HCT116 (cell line): ENCODE results near the gene SLC25A43. TPM values are rescaled to one million over a fixed set of nuclear protein-coding genes. Genes with fewer than 3 reads are reported as not detected.

Source experiments
- ATAC-seq: fragments of 200-7000 bp; cut with Tn5 transposase; 2 replicates; pipeline ENCODE4 v1.9.1; 2020; ENCODE audit warnings: mild to moderate bottlenecking, moderate library complexity
- BruUV-seq: library from RNA; stranded (reverse); fragments of 400-500 nt; replicated peaks from 2 replicates; lab custom pipeline; 2021; lab: Mats Ljungman, UMichigan
- CTCF ChIA-PET: fragments of 300-600 bp; sonication (Branson Sonifier 250); formaldehyde crosslinking; loops from one replicate; lab custom pipeline; 2021; ENCODE audit warnings: antibody characterized with exemption; lab: Charles Lee
- POLR2A ChIA-PET: fragments of 300-600, 350-600 bp; sonication (Branson Sonifier 250); formaldehyde crosslinking; loops from one replicate; lab custom pipeline; 2021; ENCODE audit warnings: antibody characterized with exemption; lab: Charles Lee
- RAD21 ChIA-PET, 2 experiments: fragments of 300-600 bp; sonication (Branson Sonifier 250); formaldehyde crosslinking; loops; one replicate each; lab custom pipeline; 2023; ENCODE audit warnings: low total read pairs in 2 of 2; ENCODE audit not compliant: uncharacterized antibody in 2 of 2, unreplicated experiment in 2 of 2, low non-redundant PET in 1 of 2; lab: Charles Lee
- DNase-seq: peaks from one replicate; pipeline ENCODE4 v3.0.0-alpha.2; 2010; ENCODE audit warnings: low read depth, low spot score
- H2AFZ ChIP-seq: fragments of 200-600 bp; shearing (Covaris generic), sonication (generic); 2 replicates; pipeline ENCODE4 v1.6.1; 2017; ENCODE audit warnings: low read depth, mixed run types, mixed read lengths, antibody characterized with exemption, low read length; ENCODE audit not compliant: poor library complexity, severe bottlenecking
- H3K27ac ChIP-seq: 2 replicates; pipeline ENCODE4 v1.5.1; 2012; ENCODE audit warnings: low read depth, low read length
- H3K27me3 ChIP-seq: fragments of 200-600 bp; sonication (generic); 2 replicates; pipeline ENCODE4 v1.6.1; 2016; ENCODE audit warnings: mixed run types, low read length, mixed read lengths; ENCODE audit not compliant: insufficient read depth
- H3K36me3 ChIP-seq, 2 experiments: fragments of 200-500 bp in 1 of 2; fragments of 200-600 bp in 1 of 2; sonication (Bioruptor generic) in 1 of 2; sonication (generic) in 1 of 2; 2 replicates each; pipeline versions ENCODE4 v1.5.1 to v1.6.1; 2014 to 2016; ENCODE audit warnings: low read length in 2 of 2, inconsistent platforms in 1 of 2, mixed read lengths in 1 of 2, mixed run types in 1 of 2; ENCODE audit not compliant: insufficient read depth in 2 of 2, control insufficient read depth in 1 of 2
- H3K4me1 ChIP-seq, 2 experiments: fragments of 200-600 bp in 1 of 2; sonication (generic) in 1 of 2; 2 replicates each; pipeline versions ENCODE4 v1.5.1 to v1.6.1; 2012 to 2017; ENCODE audit warnings: low read length in 2 of 2, inconsistent platforms in 1 of 2, mild to moderate bottlenecking in 1 of 2, mixed read lengths in 1 of 2, mixed run types in 1 of 2, moderate library complexity in 1 of 2; ENCODE audit not compliant: insufficient read depth in 2 of 2, control insufficient read depth in 1 of 2
- H3K4me2 ChIP-seq: fragments of 200-600 bp; sonication (generic); 2 replicates; pipeline ENCODE4 v1.6.1; 2017; ENCODE audit warnings: mixed run types, low read length, mixed read lengths
- H3K4me3 ChIP-seq, 2 experiments: fragments of 200-600 bp in 1 of 2; sonication (generic) in 1 of 2; replicated peaks in 1 of 2; 2 replicates each; pipeline ENCODE4 v1.5.1; 2011 to 2016; ENCODE audit warnings: low read length in 2 of 2, control low read depth in 1 of 2, low read depth in 1 of 2, mild to moderate bottlenecking in 1 of 2, mixed read lengths in 1 of 2, mixed run types in 1 of 2
- H3K79me2 ChIP-seq: fragments of 200-600 bp; sonication (generic); 2 replicates; pipeline ENCODE4 v1.6.1; 2017; ENCODE audit warnings: mild to moderate bottlenecking, mixed run types, low read length, moderate library complexity, mixed read lengths; ENCODE audit not compliant: insufficient read depth
- H3K9ac ChIP-seq: fragments of 200-600 bp; sonication (generic); 2 replicates; pipeline ENCODE4 v1.6.1; 2016; ENCODE audit warnings: low read length, mixed read lengths
- H3K9me2 ChIP-seq: fragments of 200-600 bp; sonication (generic), shearing (Covaris generic); 2 replicates; pipeline ENCODE4 v1.6.1; 2017; ENCODE audit warnings: mixed run types, mild to moderate bottlenecking, moderate library complexity; ENCODE audit not compliant: insufficient read depth
- H3K9me3 ChIP-seq, 2 experiments: fragments of 200-500 bp in 1 of 2; fragments of 200-600 bp in 1 of 2; sonication (Bioruptor generic) in 1 of 2; sonication (generic) in 1 of 2; 2 replicates each; pipeline ENCODE4 v1.6.1; 2014 to 2017; ENCODE audit warnings: low read length in 2 of 2, mixed read lengths in 2 of 2, inconsistent platforms in 1 of 2, low read depth in 1 of 2, mild to moderate bottlenecking in 1 of 2, mixed run types in 1 of 2, moderate library complexity in 1 of 2; ENCODE audit not compliant: control insufficient read depth in 1 of 2, insufficient read depth in 1 of 2
- H4K20me1 ChIP-seq: fragments of 200-600 bp; sonication (generic), shearing (Covaris generic); 2 replicates; pipeline ENCODE4 v1.6.1; 2017; ENCODE audit warnings: mixed run types, mild to moderate bottlenecking, moderate library complexity; ENCODE audit not compliant: insufficient read depth
- CEBPB ChIP-seq: IDR thresholded peaks from 2 replicates; pipeline ENCODE4 v1.6.1; 2012; ENCODE audit warnings: low read depth
- ELF1 ChIP-seq: IDR thresholded peaks from 2 replicates; pipeline ENCODE4 v1.6.1; 2012; ENCODE audit warnings: low read depth, borderline replicate concordance
- POLR2AphosphoS5 ChIP-seq: IDR thresholded peaks from 2 replicates; pipeline ENCODE4 v1.6.1; 2011; ENCODE audit warnings: mild to moderate bottlenecking, low read depth, low read length, moderate library complexity
- RAD21 ChIP-seq: IDR thresholded peaks from 2 replicates; pipeline ENCODE4 v1.6.1; 2012; ENCODE audit warnings: low read depth, mild to moderate bottlenecking
- SIN3A ChIP-seq: IDR thresholded peaks from 2 replicates; pipeline ENCODE4 v1.6.1; 2012; ENCODE audit warnings: low read depth
- SP1 ChIP-seq: IDR thresholded peaks from 2 replicates; pipeline ENCODE4 v1.6.1; 2012; ENCODE audit warnings: low read depth
- SRF ChIP-seq: IDR thresholded peaks from 2 replicates; pipeline ENCODE4 v1.6.1; 2012; ENCODE audit warnings: low read depth
- YY1 ChIP-seq: IDR thresholded peaks from 2 replicates; pipeline ENCODE4 v1.6.1; 2011; ENCODE audit warnings: low read length, low read depth, moderate library complexity, mild to moderate bottlenecking; ENCODE audit not compliant: insufficient replicate concordance; ENCODE audit errors: extremely low read depth
- ZBTB33 ChIP-seq: IDR thresholded peaks from 2 replicates; pipeline ENCODE4 v1.6.1; 2011; ENCODE audit warnings: mild to moderate bottlenecking, low read length, moderate library complexity; ENCODE audit not compliant: insufficient replicate concordance; ENCODE audit errors: extremely low read depth
- ZFX ChIP-seq: fragments of 450-650 bp; IDR thresholded peaks from 2 replicates; pipeline ENCODE4 v1.6.1; 2017
- intact Hi-C: fragments of 100-400 bp; cut with micrococcal nuclease; formaldehyde crosslinking; loops from 2 replicates; pipeline ENCODE4 v1.10.0; 2022
- total RNA-seq: library from RNA; stranded (reverse); gene quantifications from one replicate; pipeline ENCODE4 v1.2.1, GENCODE V29; 2021; ENCODE audit not compliant: unreplicated experiment
- TF ChIP-seq, protein P1 (sequence below): IDR thresholded peaks from 2 replicates; pipeline ENCODE4 v1.6.1; 2012

Gene SLC25A43
- total RNA-seq, 1 experiment from 2014 or later: 14.1 TPM

DNA sequence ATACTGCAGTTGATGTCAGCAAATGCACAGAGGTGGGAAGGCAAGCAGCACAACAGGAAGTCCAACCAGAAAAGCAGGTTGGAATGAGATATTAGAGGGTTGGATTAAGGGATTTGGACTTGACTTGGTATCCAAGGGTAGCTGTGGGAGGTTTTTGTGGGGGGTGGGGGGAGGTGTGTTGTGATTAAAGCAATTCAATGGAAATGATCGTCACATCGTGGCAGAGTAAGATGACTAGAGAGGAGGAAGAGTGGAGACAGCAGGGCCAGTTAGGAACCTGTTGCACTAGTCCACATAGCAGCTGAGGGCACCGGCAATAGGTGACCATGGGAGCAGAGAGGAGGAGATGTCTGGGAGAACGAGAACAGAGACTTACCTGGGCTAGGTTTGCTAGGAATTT lies 2.4 kb downstream of the SLC25A43 start:
- RAD21 ChIA-PET: no interaction called here
- H3K36me3 ChIP-seq: no peaks in the 10 kb centered on the region
- peaks cover 5 to 23% of the 10 kb centered on the region in 2 experiments; a peak in 3 of 4 replicates for H3K4me1 ChIP-seq
- H2AFZ ChIP-seq: no peak overlapping the region
- no peaks in the 10 kb centered on the region for H3K9me3 ChIP-seq
- no peak for ATAC-seq
- H3K27ac ChIP-seq: no peak overlapping the region
- CTCF ChIA-PET: no interaction called here
- no peak overlapping the region for H3K4me3 ChIP-seq
- POLR2A ChIA-PET: no interaction called here
- DNase-seq: no peak
- H3K4me2 ChIP-seq: no peak overlapping the region
- H4K20me1 ChIP-seq: no peaks in the 10 kb centered on the region
- TF ChIP-seq, protein P1, sequence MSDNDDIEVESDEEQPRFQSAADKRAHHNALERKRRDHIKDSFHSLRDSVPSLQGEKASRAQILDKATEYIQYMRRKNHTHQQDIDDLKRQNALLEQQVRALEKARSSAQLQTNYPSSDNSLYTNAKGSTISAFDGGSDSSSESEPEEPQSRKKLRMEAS: no peak
- no peak for TF ChIP-seq ZFX
- TF ChIP-seq RAD21: no peak
- no peak for TF ChIP-seq SRF
- no peak for TF ChIP-seq SP1
- no peak for TF ChIP-seq CEBPB
- no peak for TF ChIP-seq ELF1
- no peak for TF ChIP-seq YY1
- no peak for TF ChIP-seq SIN3A
- TF ChIP-seq POLR2AphosphoS5: no peak
- TF ChIP-seq ZBTB33: no peak
- TF ChIP-seq, all 23 proteins: peak for 0
- no peaks in the 10 kb centered on the region for H3K27me3 ChIP-seq
- H3K9me2 ChIP-seq: no peaks in the 10 kb centered on the region
- H3K9ac ChIP-seq: no peak overlapping the region
- intact Hi-C loops: no loop called here
- peaks cover 6% of the 10 kb centered on the region for H3K79me2 ChIP-seq
- BruUV-seq: TSS peak; percentile 43
